HG03196 (cell line): ENCODE results near the gene PLGLB2.
"Not testable (repeated sequence)": the region's sequence is repeated elsewhere in the genome, so short reads cannot be mapped to it uniquely, and the experiment has no call there.

ENCODE experiments used
- ATAC-seq: cut with Tn5 transposase; IDR thresholded peaks from one replicate; pipeline ENCODE4 v1.9.1; 2021; ENCODE audit not compliant: unreplicated experiment

PLGLB2 gene

GRCh38 chr2:87747791-87748190 is at the start of gene PLGLB2:
Gene PLGLB2 (plus strand): TSS chr2:87748087. CDS start chr2:87748154, 67 bp downstream.
- not testable (repeated sequence) for ATAC-seq

DNA sequence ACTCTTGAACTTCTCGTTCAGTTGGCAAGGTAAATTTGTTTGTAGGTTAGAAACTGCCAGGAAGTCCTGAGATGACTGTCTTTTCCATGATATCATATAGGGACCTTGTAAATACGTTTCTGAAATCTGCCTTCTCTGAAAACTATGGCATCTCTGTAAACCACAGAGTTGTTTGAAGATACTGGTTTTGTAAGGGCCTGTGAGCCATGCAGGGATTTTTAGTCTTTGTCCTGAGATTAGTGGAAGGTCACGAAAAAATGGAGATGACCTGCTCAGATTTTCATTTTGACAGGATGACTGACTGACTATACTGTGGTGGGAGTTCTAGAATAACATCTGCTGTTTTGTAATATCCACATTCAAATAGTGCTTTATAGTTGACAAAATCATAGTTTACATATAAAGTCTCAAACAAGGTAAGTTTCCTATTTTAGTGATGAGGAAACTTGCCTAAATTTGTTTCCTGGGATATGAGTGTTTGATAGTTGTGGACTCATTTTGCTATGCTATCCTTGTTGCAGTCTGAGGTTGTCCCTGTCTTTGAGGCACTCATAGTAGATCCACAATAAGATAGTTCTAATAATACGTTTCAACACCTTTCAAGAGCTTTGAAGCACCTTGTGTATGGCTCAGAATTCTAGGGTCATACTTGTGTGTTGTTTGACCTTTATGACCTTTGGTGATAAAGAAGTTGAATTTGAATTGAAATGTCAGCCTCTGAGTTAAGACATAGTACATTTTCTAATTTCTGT is 43.1 kb upstream of the PLGLB2 start:
- ATAC-seq, result not testable (repeated sequence)

DNA sequence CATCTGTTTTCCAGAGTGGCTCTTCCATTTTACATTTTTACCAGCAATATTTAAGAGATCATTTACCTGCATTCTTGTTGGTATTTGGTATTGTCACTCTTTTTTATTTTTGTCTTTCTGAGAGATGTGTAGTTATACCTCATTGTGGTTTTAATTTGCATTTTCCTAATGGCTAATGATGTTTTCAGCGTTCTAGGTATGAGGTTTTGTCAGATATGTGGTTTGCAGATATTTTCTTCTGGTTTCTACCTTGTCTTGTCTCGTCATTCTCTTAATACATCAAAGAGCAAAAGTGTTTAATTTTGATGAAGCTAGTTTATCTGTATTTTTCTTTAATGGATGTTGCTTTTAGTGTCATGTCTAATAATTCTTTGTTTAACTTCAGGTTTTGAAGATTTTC is 39.5 kb upstream of the PLGLB2 start:
- not testable (repeated sequence) for ATAC-seq

GRCh38 chr2:87727940-87728599 is 19.8 kb upstream of the PLGLB2 start:
- not testable (repeated sequence) for ATAC-seq

DNA sequence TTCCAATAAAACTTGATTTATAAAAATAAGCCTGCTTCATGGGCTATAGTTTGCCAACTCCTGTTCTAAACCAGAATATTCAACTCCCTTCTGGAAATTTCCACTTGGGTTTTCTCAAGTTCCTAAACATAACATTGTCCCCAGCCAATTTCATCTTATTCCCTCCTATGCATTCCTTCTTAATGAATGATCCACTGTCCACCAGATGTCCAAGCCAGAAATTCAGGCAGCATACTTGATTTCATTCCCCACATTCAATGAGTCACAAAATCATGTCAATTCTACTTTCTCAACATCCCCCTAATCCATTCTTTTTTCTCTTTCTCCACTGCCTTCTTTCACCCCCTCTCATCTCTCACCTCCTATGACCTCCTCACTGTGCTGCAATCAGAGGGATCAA is 7.0 kb upstream of the PLGLB2 start:
- ATAC-seq, result not testable (repeated sequence)

GRCh38 chr2:87742393-87743108 is 5.3 kb upstream of the PLGLB2 start:
- ATAC-seq, result not testable (repeated sequence)

- ATAC-seq, result not testable (repeated sequence)
Observed at GRCh38 chr2:87743638-87744037, 4.2 kb upstream of the PLGLB2 start.

- ATAC-seq, result not testable (repeated sequence)
Observed at GRCh38 chr2:87745353-87745951, 2.4 kb upstream of the PLGLB2 start.

DNA sequence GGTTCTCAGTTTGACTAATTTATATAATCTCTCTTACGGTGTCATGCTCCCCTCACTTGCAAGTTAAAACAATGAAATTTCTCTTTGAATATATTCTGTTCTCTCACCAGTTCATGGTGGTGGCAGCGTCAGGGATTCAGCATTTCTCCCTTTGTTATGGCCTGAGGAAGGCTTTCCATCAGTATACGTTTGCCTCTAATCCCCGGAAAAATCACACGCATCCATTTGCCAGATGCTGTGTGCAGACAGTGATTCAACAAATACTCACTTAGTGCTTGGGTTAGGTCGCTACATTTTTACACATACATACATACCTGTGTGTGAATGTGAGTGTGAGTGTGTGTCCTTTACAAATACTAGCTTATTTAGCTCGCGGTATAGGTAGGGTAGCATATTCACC is 637 bp downstream of the PLGLB2 start:
- not testable (repeated sequence) for ATAC-seq

DNA sequence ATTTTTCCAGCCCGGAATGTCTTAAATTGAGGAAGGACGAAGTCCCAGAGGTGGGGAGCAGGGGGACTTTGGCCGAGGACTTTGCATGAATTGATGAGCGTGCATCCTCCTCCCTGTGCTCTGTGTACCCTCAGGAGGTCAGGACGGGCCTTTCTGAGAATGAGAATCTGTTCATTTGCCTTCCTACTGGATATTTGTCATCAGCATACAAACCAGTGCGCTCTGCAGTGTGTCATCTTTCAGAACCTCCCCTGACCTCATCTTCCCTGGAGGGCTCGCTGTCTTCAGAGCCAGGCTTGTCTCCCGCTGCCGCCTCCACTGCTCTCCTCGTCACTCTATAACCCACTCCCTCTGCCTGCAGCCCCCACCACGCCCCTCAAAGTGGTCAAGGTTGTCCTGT is 2.7 kb downstream of the PLGLB2 start:
- not testable (repeated sequence) for ATAC-seq

- not testable (repeated sequence) for ATAC-seq
Observed at GRCh38 chr2:87754759-87755158, 6.9 kb downstream of the PLGLB2 start.
